IPS DF 6.9 (cell line): Measurements from ENCODE around the gene DESI2.
A peak's percentile ranks its signal among the peaks of the same experiment; 100 is the strongest.
"Not testable (repeated sequence)": the region's sequence is repeated elsewhere in the genome, so short reads cannot be mapped to it uniquely, and the experiment has no call there.

ENCODE experiments used
- DNase-seq: peaks from one replicate; pipeline ENCODE4 v3.0.0-alpha.2; 2013; ENCODE audit warnings: low read depth, low spot score
- H3K27ac ChIP-seq: one replicate; pipeline ENCODE4 v1.5.1; 2013; ENCODE audit warnings: low read length, control low read depth
- H3K27me3 ChIP-seq: 2 replicates; pipeline ENCODE4 v1.6.1; 2013; ENCODE audit warnings: mild to moderate bottlenecking, low read length; ENCODE audit not compliant: control insufficient read depth, insufficient read depth
- H3K36me3 ChIP-seq: 2 replicates; pipeline ENCODE4 v1.6.1; 2013; ENCODE audit warnings: low read length; ENCODE audit not compliant: control insufficient read depth, insufficient read depth
- H3K4me1 ChIP-seq: 2 replicates; pipeline ENCODE4 v1.6.1; 2013; ENCODE audit warnings: low read length; ENCODE audit not compliant: control insufficient read depth, insufficient read depth
- H3K4me3 ChIP-seq: 2 replicates; pipeline ENCODE4 v1.5.1; 2013; ENCODE audit warnings: mild to moderate bottlenecking, low read length
- H3K9me3 ChIP-seq: 2 replicates; pipeline ENCODE4 v1.6.1; 2013; ENCODE audit warnings: low read length, inconsistent platforms; ENCODE audit not compliant: control insufficient read depth, insufficient read depth
- WGBS: extraction: QIAGEN DNeasy Blood & Tissue Kit; methylation state at CpG from one replicate; pipeline ENCODE4 v1.1.7; 2013; ENCODE audit warnings: mixed read lengths, missing lambda C conversion rate; ENCODE audit not compliant: insufficient read length, insufficient coverage; 5-methylcytosine and 5-hydroxymethylcytosine counted together

Gene DESI2

DNA sequence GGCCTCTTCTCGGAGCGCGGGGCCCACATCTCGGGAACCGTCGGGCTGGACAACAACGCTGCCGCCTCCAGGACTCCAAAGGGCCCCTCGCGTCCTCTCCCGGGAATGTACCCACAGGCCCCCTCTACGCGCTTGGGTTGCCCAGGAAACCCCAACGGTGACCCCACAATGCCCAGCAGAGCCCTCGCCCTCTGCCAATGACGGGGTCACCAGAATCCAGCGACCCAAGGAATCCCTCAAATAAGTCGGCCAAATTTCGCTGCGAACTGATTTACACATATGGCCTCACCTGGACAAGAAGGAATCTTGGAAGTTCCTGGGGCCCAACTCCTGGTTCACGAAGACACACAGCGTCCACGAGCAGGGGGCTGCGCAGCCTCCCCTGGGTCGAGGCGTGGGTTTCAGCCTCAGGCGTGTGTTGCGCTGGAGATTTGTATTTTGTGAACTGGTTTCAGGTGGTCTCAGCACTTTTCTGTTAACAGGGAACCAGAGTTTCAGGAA is 78.1 kb downstream of the DESI2 start:
- Histone ChIP-seq H3K4me1 (peaks cover 3% of the 10 kb centered on the region), H3K4me3 (peak overlapping the region; percentile 31; the same call in 1 of the 2 replicates), H3K9me3 (no peaks in the 10 kb centered on the region), H3K27ac (no peak overlapping the region), H3K36me3 (no peaks in the 10 kb centered on the region), H3K27me3 (no peaks in the 10 kb centered on the region)
- WGBS: no CpG with 5 or more reads among the region's 28 CpGs
- no peak for DNase-seq

GRCh38 chr1:244731651-244732050 is 78.7 kb downstream of the DESI2 start:
- H3K36me3 ChIP-seq: no peaks in the 10 kb centered on the region
- H3K27me3 ChIP-seq: no peaks in the 10 kb centered on the region
- no CpG with 5 or more reads among the region's 6 CpGs for WGBS
- no peak overlapping the region for H3K4me3 ChIP-seq
- no peaks in the 10 kb centered on the region for H3K9me3 ChIP-seq
- peaks cover 4% of the 10 kb centered on the region for H3K4me1 ChIP-seq
- no peak for DNase-seq
- H3K27ac ChIP-seq: no peak overlapping the region

- no CpG with 5 or more reads among the region's 15 CpGs for WGBS
- Histone ChIP-seq H3K36me3 (no peaks in the 10 kb centered on the region), H3K27me3 (no peaks in the 10 kb centered on the region), H3K4me3 (no peak overlapping the region), H3K9me3 (no peaks in the 10 kb centered on the region), H3K4me1 (peaks cover 4% of the 10 kb centered on the region), H3K27ac (no peak overlapping the region)
- no peak for DNase-seq
Observed at GRCh38 chr1:244732851-244733450, 80.0 kb downstream of the DESI2 start.

GRCh38 chr1:244735404-244735803 is 82.5 kb downstream of the DESI2 start:
- Histone ChIP-seq H3K27ac (no peak overlapping the region), H3K9me3 (no peaks in the 10 kb centered on the region), H3K4me1 (peaks cover 3% of the 10 kb centered on the region; the same call in 1 of the 2 replicates), H3K27me3 (no peaks in the 10 kb centered on the region), H3K4me3 (no peak overlapping the region), H3K36me3 (no peaks in the 10 kb centered on the region)
- DNase-seq: no peak
- no CpG with 5 or more reads among the region's 6 CpGs for whole genome bisulfite sequencing

DNA sequence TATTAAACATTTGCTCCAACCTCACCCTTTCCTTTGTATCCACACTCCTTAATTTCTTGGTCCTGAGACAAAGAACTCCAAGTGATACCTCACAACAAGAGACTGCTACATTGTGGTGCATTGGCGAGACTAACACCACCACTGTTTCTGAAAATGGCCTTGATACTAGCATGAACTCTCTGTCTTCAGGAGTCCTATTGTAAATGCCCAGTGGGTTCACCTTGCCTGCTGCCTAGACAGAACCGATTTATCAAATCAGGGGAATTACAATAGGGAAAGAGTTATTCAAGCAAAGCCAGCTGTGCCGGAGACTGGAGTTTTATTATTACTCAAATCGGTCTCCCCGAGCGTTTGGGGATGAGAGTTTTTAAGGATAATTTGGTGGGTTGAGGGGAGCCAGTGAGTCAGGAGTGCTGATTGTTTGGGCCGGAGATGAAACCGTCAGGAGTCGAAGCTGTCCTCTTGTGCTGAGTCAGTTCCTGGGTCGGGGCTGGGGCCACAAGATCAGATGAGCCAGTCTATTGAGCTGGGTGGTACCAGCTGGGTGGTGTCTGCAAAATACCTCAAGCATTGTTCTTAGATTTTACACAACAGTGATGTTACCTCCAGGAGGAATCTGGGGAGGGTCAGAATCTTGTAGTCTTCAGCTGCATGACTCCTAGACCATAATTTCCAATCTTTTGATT is 83.1 kb downstream of the DESI2 start:
- H3K36me3 ChIP-seq: no peaks in the 10 kb centered on the region
- no peaks in the 10 kb centered on the region for H3K27me3 ChIP-seq
- H3K9me3 ChIP-seq: no peaks in the 10 kb centered on the region
- DNase-seq: no peak
- peaks cover 3% of the 10 kb centered on the region; the same call in 1 of the 2 replicates for H3K4me1 ChIP-seq
- H3K27ac ChIP-seq: no peak overlapping the region
- WGBS: no CpG with 5 or more reads among the region's 10 CpGs
- H3K4me3 ChIP-seq: no peak overlapping the region

DNA sequence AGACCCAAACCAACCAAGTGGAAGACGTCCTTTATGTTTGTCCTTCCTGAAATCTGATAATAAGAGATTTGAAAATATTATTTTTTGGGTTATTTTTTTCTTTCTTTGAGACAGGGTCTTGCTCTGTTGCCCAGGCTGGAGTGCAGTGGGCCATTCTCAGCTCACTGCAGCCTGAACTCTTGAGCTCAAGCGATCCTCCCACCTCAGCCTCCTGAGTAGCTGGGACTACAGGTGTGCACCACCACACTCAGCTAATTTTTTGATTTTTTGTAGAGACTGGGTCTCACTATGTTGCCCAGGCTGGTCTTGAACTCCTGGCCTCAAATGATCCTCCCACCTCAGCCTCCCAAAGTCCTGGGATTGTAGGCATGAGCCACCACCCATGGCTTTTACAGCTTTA is 86.2 kb downstream of the DESI2 start:
- H3K27me3 ChIP-seq, H3K27ac ChIP-seq, H3K4me1 ChIP-seq, H3K36me3 ChIP-seq, H3K9me3 ChIP-seq, DNase-seq, H3K4me3 ChIP-seq: not testable (repeated sequence)
- no CpG with 5 or more reads among the region's 2 CpGs for WGBS

DNA sequence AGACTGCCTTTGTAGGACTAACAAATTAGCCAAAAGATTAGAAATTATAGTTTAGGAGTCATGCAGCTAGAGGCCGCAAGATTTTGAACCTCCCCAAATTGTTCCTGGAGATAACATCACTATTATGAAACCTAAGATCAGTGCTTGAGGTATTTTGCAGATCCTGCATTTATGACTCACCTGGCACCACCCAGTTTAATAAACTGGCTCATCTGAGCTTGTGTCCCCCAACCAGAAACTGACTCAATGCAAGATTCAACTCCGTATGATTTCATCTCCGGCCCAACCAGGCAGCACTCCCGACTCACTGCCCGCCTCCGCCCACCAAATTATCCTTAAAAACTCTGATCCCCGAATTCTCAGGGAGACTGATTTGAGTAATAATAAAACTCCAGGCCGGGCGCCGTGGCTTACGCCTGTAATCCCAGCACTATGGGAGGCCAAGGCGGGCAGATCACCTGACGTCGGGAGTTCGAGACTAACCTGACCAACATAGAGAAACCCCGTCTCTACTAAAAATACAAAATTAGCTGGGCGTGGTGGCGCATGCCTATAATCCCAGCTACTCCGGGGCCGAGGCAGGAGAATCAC is 87.2 kb downstream of the DESI2 start:
- H3K4me1 ChIP-seq, H3K36me3 ChIP-seq, DNase-seq, H3K9me3 ChIP-seq, H3K4me3 ChIP-seq, H3K27me3 ChIP-seq, H3K27ac ChIP-seq: not testable (repeated sequence)
- no CpG with 5 or more reads among the region's 20 CpGs for WGBS

DNA sequence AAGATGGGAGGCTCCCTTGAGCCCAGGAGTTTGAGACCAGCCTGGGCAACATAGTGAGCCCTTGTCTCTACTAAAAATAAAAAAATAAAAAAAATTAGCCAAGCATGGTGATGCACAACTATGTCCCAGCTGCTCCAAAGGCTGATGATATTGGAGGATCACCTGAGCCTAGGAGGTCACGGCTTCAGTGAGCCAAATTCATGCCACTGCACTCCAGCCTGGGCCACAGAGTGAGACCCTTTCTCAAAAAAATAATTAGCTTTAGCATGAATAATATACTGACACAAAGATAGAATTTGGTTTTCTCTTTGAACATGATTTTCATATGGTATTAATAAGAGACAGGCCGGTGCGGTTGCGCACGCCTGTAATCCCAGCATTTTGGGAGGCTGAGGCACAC is 88.8 kb downstream of the DESI2 start:
- Histone ChIP-seq H3K27me3 (no peaks in the 10 kb centered on the region), H3K9me3 (no peaks in the 10 kb centered on the region), H3K27ac (no peak overlapping the region), H3K4me3 (no peak overlapping the region), H3K4me1 (no peaks in the 10 kb centered on the region), H3K36me3 (no peaks in the 10 kb centered on the region)
- no peak for DNase-seq
- no CpG with 5 or more reads among the region's 5 CpGs for WGBS

- no peaks in the 10 kb centered on the region for H3K36me3 ChIP-seq
- H3K27me3 ChIP-seq: no peaks in the 10 kb centered on the region
- H3K4me3 ChIP-seq: no peak overlapping the region
- DNase-seq: no peak
- WGBS: no CpG with 5 or more reads among the region's 9 CpGs
- no peaks in the 10 kb centered on the region for H3K9me3 ChIP-seq
- H3K4me1 ChIP-seq: no peaks in the 10 kb centered on the region
- no peak overlapping the region for H3K27ac ChIP-seq
Observed at GRCh38 chr1:244749230-244750016, 96.5 kb downstream of the DESI2 start.

GRCh38 chr1:244751271-244751895 is 98.5 kb downstream of the DESI2 start:
- no peaks in the 10 kb centered on the region for H3K4me1 ChIP-seq
- no peak overlapping the region for H3K4me3 ChIP-seq
- no peak for DNase-seq
- no peaks in the 10 kb centered on the region for H3K27me3 ChIP-seq
- no CpG with 5 or more reads among the region's 13 CpGs for WGBS
- H3K27ac ChIP-seq: no peak overlapping the region
- H3K36me3 ChIP-seq: no peaks in the 10 kb centered on the region
- H3K9me3 ChIP-seq: no peaks in the 10 kb centered on the region
